Fibroblast of skin of scalp (primary cell): ENCODE data around the gene NBEAL2. TPM values are rescaled to one million over a fixed set of nuclear protein-coding genes. Genes with fewer than 3 reads are reported as not detected.

ENCODE experiments used
- DNase-seq: peaks from one replicate; pipeline ENCODE4 v3.0.0-alpha.2; 2013
- polyA plus RNA-seq, 2 experiments: library from polyadenylated mRNA; unstranded; fragments of 120-200 nt; gene quantifications; one replicate each; pipeline ENCODE4 v1.2.1, GENCODE V29; 2013; ENCODE audit not compliant: insufficient read length in 2 of 2

The NBEAL2 gene
- 8.1 TPM for polyA plus RNA-seq (2013, experiment 1 of 2; ENCODE audit: insufficient read length)
- polyA plus RNA-seq (2013, experiment 2 of 2; ENCODE audit: insufficient read length) = 7.8 TPM

GRCh38 chr3:46978985-46979944 lies at the start of gene NBEAL2:
Gene NBEAL2 (plus strand): TSS chr3:46979666. CDS start chr3:46979862, 196 bp downstream.
- DNase-seq = peak; percentile 92

- DNase-seq = no peak
These were observed 49.1 kb upstream of the NBEAL2 start for GRCh38 chr3:46930166-46930944.

GRCh38 chr3:46930945-46931403 lies 48.5 kb upstream of the NBEAL2 start:
- no peak for DNase-seq

GRCh38 chr3:46931631-46932331 lies 47.7 kb upstream of the NBEAL2 start:
- DNase-seq = no peak

GRCh38 chr3:46932455-46933225 lies 46.8 kb upstream of the NBEAL2 start:
- DNase-seq = no peak

- DNase-seq = no peak
These were observed 46.2 kb upstream of the NBEAL2 start for GRCh38 chr3:46933261-46933660.

- no peak for DNase-seq
These were observed 45.4 kb upstream of the NBEAL2 start for GRCh38 chr3:46934072-46934471.

GRCh38 chr3:46934498-46935167 lies 44.8 kb upstream of the NBEAL2 start:
- no peak for DNase-seq

GRCh38 chr3:46935168-46935858 lies 44.2 kb upstream of the NBEAL2 start:
- DNase-seq = peak; percentile 97

GRCh38 chr3:46935989-46936558 lies 43.4 kb upstream of the NBEAL2 start:
- DNase-seq = no peak

- DNase-seq = no peak
These were observed 42.7 kb upstream of the NBEAL2 start for GRCh38 chr3:46936733-46937250.

GRCh38 chr3:46938118-46938517 lies 41.3 kb upstream of the NBEAL2 start:
- DNase-seq = no peak

- DNase-seq = no peak
These were observed 39.7 kb upstream of the NBEAL2 start for GRCh38 chr3:46939578-46940445.

GRCh38 chr3:46942076-46942475 lies 37.4 kb upstream of the NBEAL2 start:
- DNase-seq = no peak

- no peak for DNase-seq
These were observed 36.8 kb upstream of the NBEAL2 start for GRCh38 chr3:46942481-46943236.

- no peak for DNase-seq
These were observed 36.0 kb upstream of the NBEAL2 start for GRCh38 chr3:46943237-46944187.

GRCh38 chr3:46944191-46944590 lies 35.3 kb upstream of the NBEAL2 start:
- no peak for DNase-seq
